Epithelial cell of esophagus (primary cell): ENCODE data around the gene HSD11B1L.

Experiments used
- DNase-seq: peaks from one replicate; pipeline ENCODE4 v3.0.0; 2010; ENCODE audit warnings: low read depth
- H3K4me3 ChIP-seq: 2 replicates; pipeline ENCODE4 v1.5.1; 2011; ENCODE audit warnings: mild to moderate bottlenecking, low read length, control low read depth
- TF ChIP-seq, protein P1 (sequence below): IDR thresholded peaks from 2 replicates; pipeline ENCODE4 v1.5.1; 2011; ENCODE audit warnings: low read depth, mild to moderate bottlenecking, low read length, control low read depth, inconsistent platforms; ENCODE audit not compliant: insufficient read depth; ENCODE audit errors: missing control alignments

Gene HSD11B1L

DNA sequence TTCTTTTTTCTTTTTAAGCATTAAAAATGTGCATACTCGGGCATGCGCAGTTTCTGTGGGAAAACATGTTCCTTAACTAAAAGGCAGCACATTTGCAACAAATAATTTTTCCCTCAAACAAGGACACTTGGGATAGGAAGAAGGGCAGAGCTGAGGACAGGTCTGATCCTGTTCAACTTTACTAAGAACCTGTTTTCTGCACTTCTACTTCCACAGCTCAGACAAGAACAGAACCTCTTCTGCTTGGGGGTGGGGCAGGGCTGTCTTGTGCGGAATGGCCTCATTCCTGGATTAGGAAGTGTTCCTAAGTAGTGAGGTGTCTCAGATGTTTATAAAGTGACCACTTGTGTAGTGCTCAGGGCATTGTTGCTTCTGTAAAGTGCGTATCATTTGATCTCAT, 39.7 kb upstream of the HSD11B1L start:
- H3K4me3 ChIP-seq: no peak overlapping the region
- DNase-seq: peak; percentile 85
- TF ChIP-seq, protein P1, sequence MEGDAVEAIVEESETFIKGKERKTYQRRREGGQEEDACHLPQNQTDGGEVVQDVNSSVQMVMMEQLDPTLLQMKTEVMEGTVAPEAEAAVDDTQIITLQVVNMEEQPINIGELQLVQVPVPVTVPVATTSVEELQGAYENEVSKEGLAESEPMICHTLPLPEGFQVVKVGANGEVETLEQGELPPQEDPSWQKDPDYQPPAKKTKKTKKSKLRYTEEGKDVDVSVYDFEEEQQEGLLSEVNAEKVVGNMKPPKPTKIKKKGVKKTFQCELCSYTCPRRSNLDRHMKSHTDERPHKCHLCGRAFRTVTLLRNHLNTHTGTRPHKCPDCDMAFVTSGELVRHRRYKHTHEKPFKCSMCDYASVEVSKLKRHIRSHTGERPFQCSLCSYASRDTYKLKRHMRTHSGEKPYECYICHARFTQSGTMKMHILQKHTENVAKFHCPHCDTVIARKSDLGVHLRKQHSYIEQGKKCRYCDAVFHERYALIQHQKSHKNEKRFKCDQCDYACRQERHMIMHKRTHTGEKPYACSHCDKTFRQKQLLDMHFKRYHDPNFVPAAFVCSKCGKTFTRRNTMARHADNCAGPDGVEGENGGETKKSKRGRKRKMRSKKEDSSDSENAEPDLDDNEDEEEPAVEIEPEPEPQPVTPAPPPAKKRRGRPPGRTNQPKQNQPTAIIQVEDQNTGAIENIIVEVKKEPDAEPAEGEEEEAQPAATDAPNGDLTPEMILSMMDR: no peak

DNA sequence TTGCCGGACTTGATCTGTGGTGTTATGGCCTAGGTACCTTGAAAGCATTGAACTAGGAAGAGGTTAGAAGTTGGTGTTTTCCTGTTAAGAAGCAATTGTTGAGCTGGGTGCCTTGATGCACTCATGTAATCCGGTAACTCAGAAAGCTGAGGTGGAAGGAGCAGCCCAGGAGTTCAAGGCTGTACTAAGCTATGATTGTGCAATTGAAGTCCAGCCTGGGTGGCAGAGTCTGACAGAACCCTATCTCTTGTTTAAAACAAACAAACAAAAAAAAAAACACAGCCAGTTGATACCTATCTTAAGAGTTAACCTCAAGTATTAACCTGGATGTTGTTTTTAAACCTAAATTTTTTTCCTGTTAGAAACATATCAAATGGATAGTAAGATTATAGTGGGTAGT, 38.6 kb upstream of the HSD11B1L start:
- no peak for DNase-seq
- H3K4me3 ChIP-seq: no peak overlapping the region
- TF ChIP-seq, protein P1: no peak

DNA sequence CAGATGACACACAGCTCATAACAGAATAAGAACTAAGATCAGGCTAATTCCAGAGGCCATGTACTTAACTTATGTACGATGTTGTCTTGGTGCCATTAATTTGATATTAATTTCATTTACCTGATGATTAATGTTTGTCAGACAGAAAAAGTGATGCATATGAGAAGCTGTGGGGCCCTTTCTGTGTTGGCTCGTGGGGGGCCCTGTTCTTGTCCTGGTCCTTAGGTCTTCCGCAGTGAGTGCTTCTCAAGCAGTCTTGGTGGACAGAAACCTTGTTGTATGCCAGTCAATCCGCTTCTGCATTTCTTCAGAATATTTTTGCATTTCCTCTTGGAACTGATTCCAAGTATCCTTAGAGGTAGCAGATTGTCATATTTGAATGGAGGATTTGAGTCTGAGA, 37.8 kb upstream of the HSD11B1L start:
- H3K4me3 ChIP-seq: no peak overlapping the region
- no peak for DNase-seq
- TF ChIP-seq, protein P1: no peak

DNA sequence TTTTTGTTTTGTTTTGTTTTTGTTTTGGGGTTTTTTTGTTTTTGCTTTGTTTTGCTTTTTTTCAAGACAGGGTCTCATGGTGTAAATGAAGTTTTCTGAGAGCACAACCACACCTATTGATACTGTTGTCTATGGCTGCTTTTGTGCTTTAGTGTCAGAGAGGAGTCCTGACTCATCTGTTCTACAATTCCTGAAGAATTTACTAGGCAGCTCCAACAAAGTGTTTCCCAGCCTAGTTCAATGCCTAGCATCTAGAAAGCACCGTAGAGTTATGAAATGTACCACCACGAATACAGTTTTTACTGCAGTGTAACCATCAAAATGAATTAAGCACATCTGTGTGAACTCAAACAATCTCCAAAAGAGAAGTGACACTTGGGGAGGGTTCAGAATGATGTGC, 36.8 kb upstream of the HSD11B1L start:
- DNase-seq: no peak
- TF ChIP-seq, protein P1: no peak
- no peak overlapping the region for H3K4me3 ChIP-seq

DNA sequence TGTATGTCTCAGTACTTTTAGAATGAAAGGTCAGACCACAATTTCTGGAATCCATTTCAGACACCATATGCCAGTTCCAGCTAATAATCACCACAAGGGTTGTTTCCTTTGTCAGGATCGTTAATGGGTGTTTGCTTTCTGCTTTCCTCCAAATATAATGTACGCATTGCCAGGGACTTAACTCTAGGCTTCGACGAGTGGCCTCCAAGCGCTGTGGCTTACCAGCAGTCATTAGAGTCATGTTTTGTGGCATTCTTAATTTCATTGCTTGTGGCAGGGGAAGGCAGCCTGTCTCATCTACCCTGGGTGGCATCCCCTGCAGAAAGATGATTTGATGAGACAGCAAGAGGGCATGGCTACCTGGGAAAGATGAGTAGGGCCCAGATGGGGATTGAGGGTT, 35.4 kb upstream of the HSD11B1L start:
- no peak for DNase-seq
- TF ChIP-seq, protein P1: no peak
- no peak overlapping the region for H3K4me3 ChIP-seq

DNA sequence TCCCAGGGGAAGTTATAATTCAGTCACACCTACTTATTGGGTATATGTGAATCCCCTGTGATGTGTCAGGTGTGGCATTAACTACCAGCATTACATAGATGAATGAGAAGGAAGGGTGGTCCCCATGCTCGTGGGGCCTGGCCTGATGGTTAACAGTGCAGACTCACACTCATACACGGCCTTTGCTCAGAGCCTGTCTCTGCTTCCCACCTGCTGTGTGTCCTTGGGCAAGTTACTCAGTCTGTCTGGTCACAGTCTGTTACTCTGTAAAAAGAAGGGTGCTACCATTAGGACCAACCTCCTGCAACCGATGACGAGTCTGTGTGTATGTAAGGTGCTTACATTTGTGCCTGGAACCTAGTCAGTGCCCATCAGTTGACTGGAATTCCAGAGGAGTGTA, 34.1 kb upstream of the HSD11B1L start:
- DNase-seq: no peak
- TF ChIP-seq, protein P1: no peak
- H3K4me3 ChIP-seq: no peak overlapping the region

DNA sequence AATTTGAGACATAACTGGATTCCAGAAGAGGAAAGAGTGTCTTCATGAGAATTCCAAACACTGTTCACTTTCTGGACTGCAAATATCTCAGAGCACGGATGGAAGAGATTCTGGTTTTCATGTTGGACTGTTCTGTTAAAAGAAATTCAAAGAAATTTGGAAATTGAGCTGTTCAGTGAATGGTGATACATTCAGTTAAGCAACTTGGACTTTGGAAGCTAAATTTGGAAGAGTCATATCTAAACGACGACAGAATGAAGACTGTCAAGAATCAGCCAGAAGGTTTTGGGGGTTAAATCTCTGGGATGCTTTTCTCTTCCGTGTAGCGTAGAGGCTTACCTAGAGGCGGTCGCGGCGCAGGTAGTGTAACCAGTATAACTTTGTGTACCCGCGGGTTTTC, 32.4 kb upstream of the HSD11B1L start:
- no peak for DNase-seq
- TF ChIP-seq, protein P1: no peak
- H3K4me3 ChIP-seq: no peak overlapping the region
